Brain microvascular endothelial cell (primary cell): ENCODE measurements around the gene TBL1X.

Experiments used
- DNase-seq: peaks from one replicate; pipeline ENCODE4 v3.0.0-alpha.2; 2020
- H3K27ac ChIP-seq: fragments of 250-450 bp; sonication (Bioruptor Pico); 2 replicates; pipeline ENCODE4 v1.5.1; 2020; ENCODE audit warnings: mild to moderate bottlenecking, moderate library complexity
- H3K27me3 ChIP-seq: fragments of 250-450 bp; sonication (Bioruptor Pico); replicated peaks from 2 replicates; pipeline ENCODE4 v1.5.1; 2020; ENCODE audit warnings: mild to moderate bottlenecking
- H3K36me3 ChIP-seq: fragments of 250-450 bp; sonication (Bioruptor Pico); replicated peaks from 2 replicates; pipeline ENCODE4 v1.5.1; 2020; ENCODE audit warnings: mild to moderate bottlenecking
- H3K4me3 ChIP-seq: 2 replicates; pipeline ENCODE4 v1.5.1; 2011; ENCODE audit warnings: low read depth, mild to moderate bottlenecking, control low read depth, low read length, moderate library complexity
- CTCF ChIP-seq: IDR thresholded peaks from 2 replicates; pipeline ENCODE4 v1.5.1; 2011; ENCODE audit warnings: low read depth, mild to moderate bottlenecking, moderate library complexity, low read length, control low read depth, inconsistent platforms; ENCODE audit errors: missing control alignments
- in situ Hi-C: cut with HindIII; loops from 2 replicates; pipeline ENCODE4 v1.10.0; 2017; ENCODE audit warnings: low sequenced_read_pairs, low pct_ligation_motif_present

TBL1X gene

GRCh38 chrX:9678215-9678965 lies 213.5 kb downstream of the TBL1X start:
- no peaks in the 10 kb centered on the region for H3K27me3 ChIP-seq
- in situ Hi-C loops = no loop called here
- H3K27ac ChIP-seq = no peak overlapping the region
- H3K4me3 ChIP-seq = no peak overlapping the region
- no peak for TF ChIP-seq CTCF
- DNase-seq = no peak
- H3K36me3 ChIP-seq = no peaks in the 10 kb centered on the region

DNA sequence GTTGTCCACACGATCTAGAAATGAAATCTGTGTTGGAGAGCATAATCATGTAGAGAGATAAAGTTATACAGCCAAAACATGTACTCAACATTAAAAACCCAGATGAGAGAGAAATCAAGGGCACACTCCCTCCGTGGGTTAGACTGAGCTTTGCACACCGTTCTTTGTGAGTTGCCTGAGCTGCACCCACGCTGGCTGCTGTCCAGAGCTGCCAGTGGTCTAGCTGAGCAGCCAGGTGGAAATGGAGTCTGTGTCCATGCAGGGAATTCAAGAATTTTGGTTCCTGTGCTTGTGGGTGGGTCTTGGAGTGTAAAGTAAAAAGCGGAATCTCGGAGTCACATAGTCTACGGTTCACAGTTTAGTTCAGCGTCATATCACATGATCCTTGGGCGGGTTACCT lies 216.2 kb downstream of the TBL1X start:
- DNase-seq = no peak
- Histone ChIP-seq H3K4me3 (no peak overlapping the region), H3K36me3 (no peaks in the 10 kb centered on the region), H3K27ac (no peak overlapping the region), H3K27me3 (no peaks in the 10 kb centered on the region)
- no peak for TF ChIP-seq CTCF
- in situ Hi-C loops = no loop called here

GRCh38 chrX:9681422-9681821 lies 216.6 kb downstream of the TBL1X start:
- no peaks in the 10 kb centered on the region for H3K27me3 ChIP-seq
- in situ Hi-C loops = no loop called here
- peak; percentile 18 for DNase-seq
- no peak overlapping the region for H3K4me3 ChIP-seq
- no peak for TF ChIP-seq CTCF
- no peaks in the 10 kb centered on the region for H3K36me3 ChIP-seq
- no peak overlapping the region for H3K27ac ChIP-seq

DNA sequence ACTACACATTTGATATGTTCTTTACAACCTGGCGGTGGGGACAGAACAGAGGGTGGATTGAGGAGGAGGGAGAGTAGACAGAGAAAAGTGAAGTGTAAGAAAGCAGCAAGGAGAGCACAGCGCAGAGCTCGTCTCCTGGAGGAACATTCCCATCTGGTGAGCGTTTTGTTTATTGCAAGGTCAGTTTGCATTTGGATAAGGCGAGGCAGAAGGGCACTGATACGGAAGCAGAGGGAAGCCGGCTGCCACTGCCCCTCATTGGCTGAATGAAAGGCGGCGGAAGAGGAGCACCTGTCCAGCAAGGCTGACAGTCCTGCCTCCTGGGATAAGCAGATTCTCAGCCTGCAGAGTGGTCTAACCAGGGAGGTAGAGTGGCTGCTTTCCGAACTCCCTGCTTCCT lies 217.6 kb downstream of the TBL1X start:
- no peaks in the 10 kb centered on the region for H3K36me3 ChIP-seq
- TF ChIP-seq CTCF = peak; percentile 26
- no peak overlapping the region for H3K27ac ChIP-seq
- no peak for DNase-seq
- no peak overlapping the region for H3K4me3 ChIP-seq
- in situ Hi-C loops = no loop called here
- H3K27me3 ChIP-seq = no peaks in the 10 kb centered on the region

DNA sequence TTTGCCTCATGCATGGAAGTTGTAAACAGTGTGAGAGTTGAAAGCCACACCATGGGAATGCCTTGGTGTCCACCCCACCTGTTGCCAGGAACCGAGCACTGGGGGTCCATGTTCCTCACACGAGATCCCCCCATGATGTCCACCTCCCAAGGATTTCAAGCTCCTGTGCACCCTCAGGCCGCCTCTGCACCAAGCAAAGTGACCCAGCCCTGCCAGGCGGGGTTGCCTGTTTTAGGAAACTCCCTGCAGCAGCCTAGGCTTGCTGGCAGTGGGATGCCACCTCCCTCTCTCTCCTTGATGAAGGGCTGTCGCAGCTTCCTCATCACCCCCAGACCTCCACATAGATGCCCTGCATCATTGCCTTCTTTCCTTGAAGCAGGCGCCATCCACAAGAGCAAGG lies 218.0 kb downstream of the TBL1X start:
- H3K27ac ChIP-seq = no peak overlapping the region
- DNase-seq = no peak
- no peak for TF ChIP-seq CTCF
- no peaks in the 10 kb centered on the region for H3K27me3 ChIP-seq
- in situ Hi-C loops = no loop called here
- H3K4me3 ChIP-seq = no peak overlapping the region
- no peaks in the 10 kb centered on the region for H3K36me3 ChIP-seq

- no peak overlapping the region for H3K27ac ChIP-seq
- in situ Hi-C loops = no loop called here
- no peaks in the 10 kb centered on the region for H3K36me3 ChIP-seq
- H3K4me3 ChIP-seq = no peak overlapping the region
- no peaks in the 10 kb centered on the region for H3K27me3 ChIP-seq
- no peak for TF ChIP-seq CTCF
- DNase-seq = no peak
Measured at GRCh38 chrX:9683350-9683749, 218.5 kb downstream of the TBL1X start.
